ENCODE results near the gene TXNL4B. TPM values are rescaled to one million over a fixed set of nuclear protein-coding genes. Genes with fewer than 3 reads are reported as not detected.

TXNL4B gene
- total RNA-seq, 2 experiments from 2014 or later, result 20.6 to 21.7 TPM

DNA sequence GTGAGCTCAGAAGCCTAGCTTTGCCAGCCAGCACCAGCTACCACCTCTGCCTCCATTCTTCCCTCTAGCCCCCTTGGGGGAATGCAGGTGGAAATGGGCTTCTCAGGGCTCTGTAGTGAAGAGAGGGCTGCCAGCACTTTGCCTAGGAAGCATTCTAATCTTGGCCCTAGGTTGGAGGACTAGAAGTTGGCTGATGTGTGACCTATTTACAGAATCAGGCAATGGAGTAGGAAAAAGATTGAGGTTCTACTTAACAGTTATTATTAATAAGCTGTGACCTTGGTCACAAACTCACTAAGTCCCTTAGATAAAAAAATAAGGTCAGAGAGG, 20.2 kb upstream of the TXNL4B start:
- H3K36me3 Mint-ChIP-seq (ENCODE audit: low read depth), result peaks cover 15% of the 10 kb centered on the region

DNA sequence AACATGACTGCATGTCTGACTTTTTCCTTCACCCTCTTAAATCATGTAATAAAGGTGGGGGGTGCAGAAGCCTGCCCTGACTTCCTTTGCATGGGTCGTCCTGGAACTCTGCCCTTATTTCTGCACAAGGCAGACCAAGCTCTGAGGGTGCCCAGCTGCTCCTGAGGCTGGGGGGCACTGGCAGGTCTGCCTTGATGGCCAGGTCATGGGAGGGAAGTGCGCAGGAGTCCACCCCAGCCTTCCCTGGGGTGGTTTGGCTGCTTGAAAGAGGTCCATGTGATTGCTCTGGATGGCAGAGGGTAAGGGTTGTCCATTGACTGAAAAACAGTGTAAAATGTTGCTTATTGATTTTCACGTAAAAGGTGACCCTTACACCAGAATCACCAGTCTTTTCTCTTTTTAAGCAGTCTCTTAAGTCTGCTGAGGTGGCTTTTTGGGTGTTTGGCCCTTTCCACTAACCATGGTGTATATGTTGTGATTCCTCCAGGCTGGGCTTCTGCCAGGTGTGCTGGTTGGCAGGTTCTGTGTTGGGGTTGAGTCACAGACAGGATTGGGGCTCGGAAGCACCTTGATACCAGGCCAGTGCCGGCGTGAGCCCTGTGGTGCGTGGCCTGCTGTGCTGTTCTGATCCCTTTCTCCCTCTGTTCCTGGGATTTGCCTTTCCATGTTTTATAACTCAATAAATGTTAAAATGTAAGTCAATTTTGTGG, 19.6 kb upstream of the TXNL4B start:
- no peak for TF ChIP-seq CTCF (IDR thresholded peaks at IDR 0.05)
- H3K27me3 Mint-ChIP-seq, result no peaks in the 10 kb centered on the region
- POLR2A ChIA-PET, result interaction anchor here (1.4 kb wide), 1 partner anchor 18 kb away, joined by 3 read pairs; no protein-coding TSS in a partner anchor
- no peaks in the 10 kb centered on the region for H3K4me1 Mint-ChIP-seq (ENCODE audit: low read depth)
- ATAC-seq (no peak), DNase-seq (no peak)
- no peak overlapping the region for H3K4me3 Mint-ChIP-seq
- H3K9me3 Mint-ChIP-seq, result no peaks in the 10 kb centered on the region
- CTCF ChIA-PET, result interaction anchor here (1.2 to 1.3 kb wide), 2 partner anchors 12 to 14 kb away, joined by 4 to 5 read pairs; no protein-coding TSS in a partner anchor
- intact Hi-C loops (cut with micrococcal nuclease), result no loop called here
- peaks cover 19% of the 10 kb centered on the region for H3K36me3 Mint-ChIP-seq (ENCODE audit: low read depth)
- no peak overlapping the region for H3K27ac Mint-ChIP-seq

More for the DNA sequence above, 20.2 kb upstream of the TXNL4B start:
- DNase-seq, result no peak
- TF ChIP-seq CTCF (IDR thresholded peaks at IDR 0.05), result no peak
- Mint-ChIP-seq H3K27ac (no peak overlapping the region), H3K4me1 (ENCODE audit: low read depth) (no peaks in the 10 kb centered on the region), H3K9me3 (no peaks in the 10 kb centered on the region), H3K27me3 (no peaks in the 10 kb centered on the region), H3K4me3 (no peak overlapping the region)
- no peak for ATAC-seq
- ChIA-PET POLR2A (interaction anchor here (0.8 to 1.4 kb wide), 2 partner anchors 19 to 239 kb away, joined by 3 read pairs; no protein-coding TSS in a partner anchor), CTCF (interaction anchor here (1.2 to 1.3 kb wide), 2 partner anchors 11 to 14 kb away, joined by 4 to 5 read pairs; no protein-coding TSS in a partner anchor)
- intact Hi-C loops (cut with micrococcal nuclease), result no loop called here

DNA sequence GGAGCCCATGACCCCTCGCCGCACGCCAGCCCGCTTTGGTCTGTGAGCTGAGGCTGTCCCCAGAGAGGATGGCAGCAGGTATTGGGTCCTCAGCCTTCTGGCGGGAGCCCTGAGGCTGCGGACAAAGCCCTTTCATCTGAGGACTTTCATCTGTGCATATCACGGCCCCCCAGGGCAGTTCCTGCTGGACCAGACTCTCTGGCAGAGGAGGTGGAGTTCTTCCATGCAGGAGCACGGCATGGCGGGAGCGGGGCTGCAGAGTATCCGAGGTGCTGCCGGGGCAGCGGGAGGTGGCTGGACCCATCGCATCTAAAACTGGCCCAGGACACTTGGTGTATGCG, 19.0 kb upstream of the TXNL4B start:
- peaks cover 22% of the 10 kb centered on the region for H3K36me3 Mint-ChIP-seq (ENCODE audit: low read depth)
- H3K27me3 Mint-ChIP-seq, result no peaks in the 10 kb centered on the region
- H3K4me1 Mint-ChIP-seq (ENCODE audit: low read depth), result no peaks in the 10 kb centered on the region
- ATAC-seq (no peak), DNase-seq (no peak)
- ChIA-PET POLR2A (interaction anchor here (1.7 kb wide), 1 partner anchor 10 kb away, joined by 5 read pairs; no protein-coding TSS in a partner anchor), CTCF (no interaction called here)
- H3K4me3 Mint-ChIP-seq, result no peak overlapping the region
- H3K27ac Mint-ChIP-seq, result no peak overlapping the region
- TF ChIP-seq CTCF (IDR thresholded peaks at IDR 0.05), result no peak
- intact Hi-C loops (cut with micrococcal nuclease), result no loop called here
- no peaks in the 10 kb centered on the region for H3K9me3 Mint-ChIP-seq

- H3K4me1 Mint-ChIP-seq (ENCODE audit: low read depth), result no peaks in the 10 kb centered on the region
- TF ChIP-seq CTCF (IDR thresholded peaks at IDR 0.05), result no peak
Observed at GRCh38 chr16:72111657-72112451, 18.4 kb upstream of the TXNL4B start.

More at GRCh38 chr16:72111657-72112451, 18.4 kb upstream of the TXNL4B start:
- ChIA-PET POLR2A (interaction anchor here (1.0 to 1.7 kb wide), 3 partner anchors 9 to 18 kb away, joined by 3 to 5 read pairs (median 4); partner anchors contain the start of gene DHX38), CTCF (interaction anchor here (1.2 kb wide), 1 partner anchor 13 kb away, joined by 3 read pairs; no protein-coding TSS in a partner anchor)
- ATAC-seq (no peak), DNase-seq (no peak)
- intact Hi-C loops (cut with micrococcal nuclease), result no loop called here
- H3K27ac Mint-ChIP-seq, result no peak overlapping the region
- no peaks in the 10 kb centered on the region for H3K27me3 Mint-ChIP-seq
- no peaks in the 10 kb centered on the region for H3K9me3 Mint-ChIP-seq
- peaks cover 28% of the 10 kb centered on the region for H3K36me3 Mint-ChIP-seq (ENCODE audit: low read depth)
- no peak overlapping the region for H3K4me3 Mint-ChIP-seq

Measured in activated CD8-positive, alpha-beta T cell treated with anti-CD3 and anti-CD28 coated beads for 36 hours (primary cell).